Left renal pelvis (tissue), 4 donors: ENCODE results near the gene PCGF3. TPM values are rescaled to one million over a fixed set of nuclear protein-coding genes. Genes with fewer than 3 reads are reported as not detected.

Source experiments
- DNase-seq, 4 donors: peaks; one replicate each; pipeline ENCODE4 v3.0.0-alpha.2; 2013; ENCODE audit warnings: low read depth in 4 of 4, low spot score in 3 of 4
- polyA plus RNA-seq, 4 donors: library from polyadenylated mRNA; unstranded; fragments of 120-200 nt; gene quantifications; one replicate each; pipeline ENCODE4 v1.2.1, GENCODE V29; 2013; ENCODE audit not compliant: insufficient read length in 4 of 4

PCGF3 gene
- polyA plus RNA-seq, 4 donors: 67.3 to 93.3 (median 74.2) TPM

DNA sequence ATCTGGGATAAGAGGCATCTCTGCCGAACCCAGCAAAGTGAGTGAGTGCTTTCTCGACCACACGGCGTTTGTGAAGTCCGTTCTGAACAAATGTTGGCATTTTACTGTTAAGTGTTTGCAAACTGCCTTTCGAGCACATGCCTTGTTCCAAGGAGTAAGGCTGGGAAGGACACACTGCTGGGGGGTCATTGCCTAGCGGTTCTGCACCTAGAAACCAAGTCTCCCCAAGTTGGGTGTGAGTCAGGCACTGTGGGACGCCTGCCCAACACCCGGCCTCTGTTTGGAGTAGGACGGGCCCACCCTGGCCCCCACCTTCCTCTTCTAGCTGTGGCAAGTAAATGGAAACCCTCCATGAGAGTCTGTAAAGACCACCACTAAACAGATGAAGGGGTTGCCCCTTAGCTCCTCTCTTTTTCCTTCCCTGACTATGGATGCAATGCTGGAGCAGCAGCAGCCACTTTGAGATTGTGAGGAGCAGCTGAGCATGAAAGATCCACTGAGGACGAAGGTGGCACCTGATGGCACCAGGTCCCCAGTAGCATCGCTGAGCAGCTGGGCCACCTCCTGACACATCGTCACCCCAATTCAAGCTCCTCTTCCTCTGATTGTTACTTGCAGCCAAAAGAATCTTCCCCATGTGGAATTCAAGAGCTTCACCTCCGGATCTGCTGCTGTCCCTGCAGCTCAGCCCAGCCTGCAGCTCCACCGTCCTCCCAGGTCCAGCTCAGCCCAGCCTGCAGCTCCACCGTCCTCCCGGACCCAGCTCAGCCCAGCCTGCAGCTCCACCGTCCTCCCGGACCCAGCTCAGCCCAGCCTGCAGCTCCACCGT lies 114.0 kb downstream of the PCGF3 start:
- no peak for DNase-seq

Other genes with a start within 250 kb of the PCGF3 start
- gene ZNF721, start 206.7 kb upstream of the PCGF3 start, polyA plus RNA-seq: 10 to 100 TPM; 39.3 to 44.1 (median 42.6) TPM
- 10 to 100 TPM; 44.4 to 85.2 (median 58.9) TPM for gene PIGG, start 206.6 kb upstream of the PCGF3 start, polyA plus RNA-seq
- under 1 TPM in 2 of 4 donors, not detected in 2; 0.06 to 0.09 TPM for gene TMEM271, start 129.5 kb upstream of the PCGF3 start, polyA plus RNA-seq
- 10 to 100 TPM; 10.7 to 48.6 (median 34.6) TPM for gene PDE6B, start 80.3 kb upstream of the PCGF3 start, polyA plus RNA-seq
- 100 to 1,000 TPM; 171 to 315 (median 274) TPM for gene ATP5ME, start 31.6 kb upstream of the PCGF3 start, polyA plus RNA-seq
- 10 to 100 TPM; 12.0 to 23.1 (median 16.7) TPM for gene MYL5, start 31.3 kb upstream of the PCGF3 start, polyA plus RNA-seq
- gene SLC49A3, start 16.7 kb upstream of the PCGF3 start, polyA plus RNA-seq: 1 to 10 TPM; 2.6 to 7.1 (median 3.6) TPM
- 1 to 10 TPM in 3 of 4 donors, under 1 TPM in 1; 0.86 to 3.2 (median 1.7) TPM for gene CPLX1, start 120.3 kb downstream of the PCGF3 start, polyA plus RNA-seq
- 10 to 100 TPM; 51.8 to 82.9 (median 61.0) TPM for gene GAK, start 226.5 kb downstream of the PCGF3 start, polyA plus RNA-seq
- gene TMEM175, start 226.6 kb downstream of the PCGF3 start, polyA plus RNA-seq: 10 to 100 TPM; 20.2 to 25.6 (median 25.5) TPM